GM23248 (cell line): ENCODE results near the gene PTPRE.

Experiments used
- EZH2 ChIP-seq: fragments of 200-600 bp; sonication (generic); IDR thresholded peaks from 2 replicates; pipeline ENCODE4 v1.6.1; 2018; ENCODE audit warnings: antibody characterized with exemption, mild to moderate bottlenecking; ENCODE audit not compliant: insufficient read depth, poor library complexity, severe bottlenecking
- EZH2phosphoT487 ChIP-seq: fragments of 200-600 bp; sonication (generic); IDR thresholded peaks from 2 replicates; pipeline ENCODE4 v1.6.1; 2018; ENCODE audit warnings: antibody characterized with exemption, moderate library complexity, mild to moderate bottlenecking, low read depth; ENCODE audit not compliant: insufficient read depth

- TF ChIP-seq EZH2phosphoT487 (no peak), EZH2 (no peak)
Measured at GRCh38 chr10:127878475-127879055, 28.3 kb upstream of the PTPRE start.
